Measurements from ENCODE around the gene NTM.

NTM gene

DNA sequence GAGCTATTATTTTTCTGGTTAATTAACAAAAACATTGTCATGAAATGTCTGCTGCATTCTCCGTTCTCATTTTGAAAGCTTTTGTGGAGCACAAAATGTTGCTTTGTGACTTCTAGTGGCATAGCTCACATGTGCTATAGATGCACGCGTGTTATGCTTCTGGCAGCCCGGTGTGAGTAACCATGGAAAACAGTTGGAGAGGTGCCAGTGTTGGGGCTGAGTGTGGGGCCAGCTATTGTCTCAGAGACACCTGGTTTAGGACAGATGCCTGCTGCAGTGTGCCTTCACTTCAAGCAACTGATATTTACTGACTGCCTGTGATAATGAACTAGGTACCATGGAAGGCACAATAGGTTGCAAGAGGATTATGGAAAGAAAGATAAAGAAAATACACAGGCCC lies 760.6 kb downstream of the NTM start:
- no peak for TF ChIP-seq ZNF202 (tag by site-specific recombination; IDR thresholded peaks at IDR 0.05; ENCODE audit: borderline replicate concordance)
- no peak for TF ChIP-seq ZNF174 (tag by site-specific recombination; IDR thresholded peaks at IDR 0.05)
- TF ChIP-seq, protein P1, sequence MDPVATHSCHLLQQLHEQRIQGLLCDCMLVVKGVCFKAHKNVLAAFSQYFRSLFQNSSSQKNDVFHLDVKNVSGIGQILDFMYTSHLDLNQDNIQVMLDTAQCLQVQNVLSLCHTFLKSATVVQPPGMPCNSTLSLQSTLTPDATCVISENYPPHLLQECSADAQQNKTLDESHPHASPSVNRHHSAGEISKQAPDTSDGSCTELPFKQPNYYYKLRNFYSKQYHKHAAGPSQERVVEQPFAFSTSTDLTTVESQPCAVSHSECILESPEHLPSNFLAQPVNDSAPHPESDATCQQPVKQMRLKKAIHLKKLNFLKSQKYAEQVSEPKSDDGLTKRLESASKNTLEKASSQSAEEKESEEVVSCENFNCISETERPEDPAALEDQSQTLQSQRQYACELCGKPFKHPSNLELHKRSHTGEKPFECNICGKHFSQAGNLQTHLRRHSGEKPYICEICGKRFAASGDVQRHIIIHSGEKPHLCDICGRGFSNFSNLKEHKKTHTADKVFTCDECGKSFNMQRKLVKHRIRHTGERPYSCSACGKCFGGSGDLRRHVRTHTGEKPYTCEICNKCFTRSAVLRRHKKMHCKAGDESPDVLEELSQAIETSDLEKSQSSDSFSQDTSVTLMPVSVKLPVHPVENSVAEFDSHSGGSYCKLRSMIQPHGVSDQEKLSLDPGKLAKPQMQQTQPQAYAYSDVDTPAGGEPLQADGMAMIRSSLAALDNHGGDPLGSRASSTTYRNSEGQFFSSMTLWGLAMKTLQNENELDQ (tag by site-specific recombination; IDR thresholded peaks at IDR 0.05; ENCODE audit: low read depth), result no peak
- no peak for TF ChIP-seq ZNF112 (tag by site-specific recombination; IDR thresholded peaks at IDR 0.05)
- TF ChIP-seq ZNF654 (tag by site-specific recombination; IDR thresholded peaks at IDR 0.05; ENCODE audit: low read depth), result no peak
- no peak for TF ChIP-seq ZBTB48 (tag by site-specific recombination; IDR thresholded peaks at IDR 0.05)
- TF ChIP-seq ZNF747 (tag by site-specific recombination; IDR thresholded peaks at IDR 0.05), result no peak
- TF ChIP-seq, protein P2, sequence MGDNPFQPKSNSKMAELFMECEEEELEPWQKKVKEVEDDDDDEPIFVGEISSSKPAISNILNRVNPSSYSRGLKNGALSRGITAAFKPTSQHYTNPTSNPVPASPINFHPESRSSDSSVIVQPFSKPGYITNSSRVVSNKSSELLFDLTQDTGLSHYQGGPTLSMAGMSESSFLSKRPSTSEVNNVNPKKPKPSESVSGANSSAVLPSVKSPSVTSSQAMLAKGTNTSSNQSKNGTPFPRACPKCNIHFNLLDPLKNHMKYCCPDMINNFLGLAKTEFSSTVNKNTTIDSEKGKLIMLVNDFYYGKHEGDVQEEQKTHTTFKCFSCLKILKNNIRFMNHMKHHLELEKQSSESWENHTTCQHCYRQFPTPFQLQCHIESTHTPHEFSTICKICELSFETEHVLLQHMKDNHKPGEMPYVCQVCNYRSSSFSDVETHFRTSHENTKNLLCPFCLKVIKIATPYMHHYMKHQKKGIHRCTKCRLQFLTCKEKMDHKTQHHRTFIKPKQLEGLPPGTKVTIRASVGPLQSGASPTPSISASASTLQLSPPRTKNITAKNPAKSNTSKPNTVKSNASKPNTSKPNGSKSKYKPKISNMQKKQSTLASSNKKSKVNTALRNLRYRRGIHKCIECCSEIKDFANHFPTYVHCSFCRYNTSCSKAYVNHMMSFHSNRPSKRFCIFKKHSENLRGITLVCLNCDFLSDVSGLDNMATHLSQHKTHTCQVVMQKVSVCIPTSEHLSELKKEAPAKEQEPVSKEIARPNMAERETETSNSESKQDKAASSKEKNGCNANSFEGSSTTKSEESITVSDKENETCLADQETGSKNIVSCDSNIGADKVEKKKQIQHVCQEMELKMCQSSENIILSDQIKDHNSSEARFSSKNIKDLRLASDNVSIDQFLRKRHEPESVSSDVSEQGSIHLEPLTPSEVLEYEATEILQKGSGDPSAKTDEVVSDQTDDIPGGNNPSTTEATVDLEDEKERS (tag by site-specific recombination; IDR thresholded peaks at IDR 0.05), result no peak
- TF ChIP-seq, protein P3, sequence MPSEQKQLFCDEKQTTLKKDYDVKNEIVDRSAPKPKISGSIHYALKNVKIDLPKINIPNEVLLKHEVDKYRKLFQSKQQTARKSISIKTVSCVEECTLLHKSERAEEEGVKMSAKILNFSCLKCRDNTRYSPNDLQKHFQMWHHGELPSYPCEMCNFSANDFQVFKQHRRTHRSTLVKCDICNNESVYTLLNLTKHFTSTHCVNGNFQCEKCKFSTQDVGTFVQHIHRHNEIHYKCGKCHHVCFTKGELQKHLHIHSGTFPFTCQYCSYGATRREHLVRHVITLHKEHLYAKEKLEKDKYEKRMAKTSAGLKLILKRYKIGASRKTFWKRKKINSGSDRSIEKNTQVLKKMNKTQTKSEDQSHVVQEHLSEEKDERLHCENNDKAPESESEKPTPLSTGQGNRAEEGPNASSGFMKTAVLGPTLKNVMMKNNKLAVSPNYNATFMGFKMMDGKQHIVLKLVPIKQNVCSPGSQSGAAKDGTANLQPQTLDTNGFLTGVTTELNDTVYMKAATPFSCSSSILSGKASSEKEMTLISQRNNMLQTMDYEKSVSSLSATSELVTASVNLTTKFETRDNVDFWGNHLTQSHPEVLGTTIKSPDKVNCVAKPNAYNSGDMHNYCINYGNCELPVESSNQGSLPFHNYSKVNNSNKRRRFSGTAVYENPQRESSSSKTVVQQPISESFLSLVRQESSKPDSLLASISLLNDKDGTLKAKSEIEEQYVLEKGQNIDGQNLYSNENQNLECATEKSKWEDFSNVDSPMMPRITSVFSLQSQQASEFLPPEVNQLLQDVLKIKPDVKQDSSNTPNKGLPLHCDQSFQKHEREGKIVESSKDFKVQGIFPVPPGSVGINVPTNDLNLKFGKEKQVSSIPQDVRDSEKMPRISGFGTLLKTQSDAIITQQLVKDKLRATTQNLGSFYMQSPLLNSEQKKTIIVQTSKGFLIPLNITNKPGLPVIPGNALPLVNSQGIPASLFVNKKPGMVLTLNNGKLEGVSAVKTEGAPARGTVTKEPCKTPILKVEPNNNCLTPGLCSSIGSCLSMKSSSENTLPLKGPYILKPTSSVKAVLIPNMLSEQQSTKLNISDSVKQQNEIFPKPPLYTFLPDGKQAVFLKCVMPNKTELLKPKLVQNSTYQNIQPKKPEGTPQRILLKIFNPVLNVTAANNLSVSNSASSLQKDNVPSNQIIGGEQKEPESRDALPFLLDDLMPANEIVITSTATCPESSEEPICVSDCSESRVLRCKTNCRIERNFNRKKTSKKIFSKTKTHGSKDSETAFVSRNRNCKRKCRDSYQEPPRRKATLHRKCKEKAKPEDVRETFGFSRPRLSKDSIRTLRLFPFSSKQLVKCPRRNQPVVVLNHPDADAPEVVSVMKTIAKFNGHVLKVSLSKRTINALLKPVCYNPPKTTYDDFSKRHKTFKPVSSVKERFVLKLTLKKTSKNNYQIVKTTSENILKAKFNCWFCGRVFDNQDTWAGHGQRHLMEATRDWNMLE (tag by site-specific recombination; conservative IDR thresholded peaks at IDR 0.05; ENCODE audit: low read depth), result no peak
- TF ChIP-seq TCF7L2 (IDR thresholded peaks at IDR 0.05; ENCODE audit: borderline replicate concordance, low read depth, low read length), result no peak
- TF ChIP-seq ZNF416 (tag by site-specific recombination; IDR thresholded peaks at IDR 0.05), result no peak
- no peak for TF ChIP-seq ZNF501 (tag by site-specific recombination; IDR thresholded peaks at IDR 0.05)
- TF ChIP-seq, protein P4, sequence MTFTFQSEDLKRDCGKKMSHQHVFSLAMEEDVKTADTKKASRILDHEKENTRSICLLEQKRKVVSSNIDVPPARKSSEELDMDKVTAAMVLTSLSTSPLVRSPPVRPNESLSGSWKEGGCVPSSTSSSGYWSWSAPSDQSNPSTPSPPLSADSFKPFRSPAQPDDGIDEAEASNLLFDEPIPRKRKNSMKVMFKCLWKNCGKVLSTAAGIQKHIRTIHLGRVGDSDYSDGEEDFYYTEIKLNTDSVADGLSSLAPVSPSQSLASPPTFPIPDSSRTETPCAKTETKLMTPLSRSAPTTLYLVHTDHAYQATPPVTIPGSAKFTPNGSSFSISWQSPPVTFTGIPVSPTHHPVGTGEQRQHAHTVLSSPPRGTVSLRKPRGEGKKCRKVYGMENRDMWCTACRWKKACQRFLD (tag by site-specific recombination; IDR thresholded peaks at IDR 0.05), result no peak

DNA sequence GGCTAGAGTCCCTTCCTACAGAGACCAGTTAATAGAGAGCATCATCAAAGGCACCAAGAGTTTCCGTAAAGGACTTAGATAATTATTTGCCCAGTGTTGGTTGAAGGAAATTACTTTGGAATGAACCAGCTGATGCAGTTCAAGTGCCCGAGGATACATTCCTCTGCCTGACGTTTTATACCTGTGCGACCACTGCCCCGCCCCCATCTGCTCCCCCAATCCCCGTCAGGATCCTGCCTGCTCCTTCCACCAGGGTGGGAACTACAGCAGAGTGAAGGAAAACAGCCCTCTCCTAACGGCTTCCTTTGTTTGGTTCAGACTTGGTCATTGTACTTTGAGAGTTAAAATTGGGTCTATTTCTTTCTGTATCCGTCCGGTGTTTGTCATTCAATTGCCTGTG lies 761.5 kb downstream of the NTM start:
- no peak overlapping the region for H3K27ac ChIP-seq (ENCODE audit: extremely low read depth, low read depth, low read length)
- TF ChIP-seq ZNF37A (tag by site-specific recombination; IDR thresholded peaks at IDR 0.05), result no peak
- TF ChIP-seq, protein P5, sequence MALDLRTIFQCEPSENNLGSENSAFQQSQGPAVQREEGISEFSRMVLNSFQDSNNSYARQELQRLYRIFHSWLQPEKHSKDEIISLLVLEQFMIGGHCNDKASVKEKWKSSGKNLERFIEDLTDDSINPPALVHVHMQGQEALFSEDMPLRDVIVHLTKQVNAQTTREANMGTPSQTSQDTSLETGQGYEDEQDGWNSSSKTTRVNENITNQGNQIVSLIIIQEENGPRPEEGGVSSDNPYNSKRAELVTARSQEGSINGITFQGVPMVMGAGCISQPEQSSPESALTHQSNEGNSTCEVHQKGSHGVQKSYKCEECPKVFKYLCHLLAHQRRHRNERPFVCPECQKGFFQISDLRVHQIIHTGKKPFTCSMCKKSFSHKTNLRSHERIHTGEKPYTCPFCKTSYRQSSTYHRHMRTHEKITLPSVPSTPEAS (tag by site-specific recombination; IDR thresholded peaks at IDR 0.05), result no peak
- TF ChIP-seq ZNF157 (tag by site-specific recombination; IDR thresholded peaks at IDR 0.05), result no peak
- H3K9me3 ChIP-seq (ENCODE audit: control insufficient read depth, insufficient read depth, low read depth, low read length), result no peaks in the 10 kb centered on the region
- ChIA-PET CTCF (interaction anchor here (1.1 kb wide), 1 partner anchor 18 kb away, joined by 5 read pairs; no protein-coding TSS in a partner anchor), POLR2A (no interaction called here)
- H3K4me3 ChIP-seq (ENCODE audit: low read depth, low read length), result no peak overlapping the region
- no peaks in the 10 kb centered on the region for H3K4me1 ChIP-seq (ENCODE audit: control insufficient read depth, insufficient read depth, low read length)
- H3K36me3 ChIP-seq (ENCODE audit: control insufficient read depth in 2 of 2, insufficient read depth in 1 of 2, low read length in 2 of 2), result no peaks in the 10 kb centered on the region

More for the DNA sequence above, 760.6 kb downstream of the NTM start:
- Histone ChIP-seq H3K36me3 (ENCODE audit: control insufficient read depth in 2 of 2, insufficient read depth in 1 of 2, low read length in 2 of 2) (no peaks in the 10 kb centered on the region), H3K9me3 (ENCODE audit: control insufficient read depth, insufficient read depth, low read depth, low read length) (no peaks in the 10 kb centered on the region), H3K27ac (ENCODE audit: extremely low read depth, low read depth, low read length) (no peak overlapping the region), H3K4me3 (ENCODE audit: low read depth, low read length) (no peak overlapping the region), H3K4me1 (ENCODE audit: control insufficient read depth, insufficient read depth, low read length) (0 out of 2 replicates have a peak, but pooled peaks cover 3% of the 10 kb centered on the region)
- POLR2A ChIA-PET, result no interaction called here
- CTCF ChIA-PET, result interaction anchor here (1.1 kb wide), 1 partner anchor 17 kb away, joined by 5 read pairs; no protein-coding TSS in a partner anchor

Data from HEK293 (cell line).